H9 (cell line): ENCODE data around the gene MAP1LC3B. TPM values are rescaled to one million over a fixed set of nuclear protein-coding genes. Genes with fewer than 3 reads are reported as not detected.

Source experiments
- DNase-seq: peaks from one replicate; pipeline ENCODE4 v3.0.0-alpha.2; 2017
- H2AFZ ChIP-seq: one replicate; pipeline ENCODE4 v1.6.1; 2013; ENCODE audit warnings: mild to moderate bottlenecking, low read length, control low read depth, moderate library complexity
- H2AK5ac ChIP-seq: 2 replicates; pipeline ENCODE4 v1.6.1; 2013; ENCODE audit warnings: low read length, control low read depth, mixed read lengths; ENCODE audit not compliant: insufficient read length
- H2BK120ac ChIP-seq: one replicate; pipeline ENCODE4 v1.6.1; 2013; ENCODE audit warnings: low read depth, mild to moderate bottlenecking, low read length, control low read depth, inconsistent platforms; ENCODE audit not compliant: poor library complexity, severe bottlenecking
- H2BK12ac ChIP-seq: 2 replicates; pipeline ENCODE4 v1.6.1; 2013; ENCODE audit warnings: low read length, control low read depth, mixed read lengths, low read depth; ENCODE audit not compliant: insufficient read length
- H2BK15ac ChIP-seq: 2 replicates; pipeline ENCODE4 v1.6.1; 2013; ENCODE audit warnings: low read depth, low read length, control low read depth
- H2BK20ac ChIP-seq: one replicate; pipeline ENCODE4 v1.6.1; 2013; ENCODE audit warnings: low read depth, mild to moderate bottlenecking, low read length, control low read depth, inconsistent platforms; ENCODE audit not compliant: poor library complexity, severe bottlenecking
- H2BK5ac ChIP-seq: 2 replicates; pipeline ENCODE4 v1.6.1; 2013; ENCODE audit warnings: low read length, control low read depth, mixed read lengths; ENCODE audit not compliant: insufficient read length
- H3K14ac ChIP-seq: 2 replicates; pipeline ENCODE4 v1.6.1; 2013; ENCODE audit warnings: low read length, control low read depth; ENCODE audit not compliant: insufficient read depth
- H3K18ac ChIP-seq: 2 replicates; pipeline ENCODE4 v1.6.1; 2013; ENCODE audit warnings: low read depth, mild to moderate bottlenecking, mixed read lengths, low read length, control low read depth; ENCODE audit not compliant: insufficient read length
- H3K23ac ChIP-seq: 2 replicates; pipeline ENCODE4 v1.6.1; 2013; ENCODE audit warnings: low read length, control low read depth, mixed read lengths, low read depth; ENCODE audit not compliant: insufficient read length
- H3K23me2 ChIP-seq: 2 replicates; pipeline ENCODE4 v1.6.1; 2013; ENCODE audit warnings: low read depth, mild to moderate bottlenecking, mixed read lengths, low read length, control low read depth; ENCODE audit not compliant: insufficient read length, poor library complexity, severe bottlenecking
- H3K27ac ChIP-seq: 2 replicates; pipeline ENCODE4 v1.5.1; 2013; ENCODE audit warnings: low read length, control low read depth, mixed read lengths, low read depth; ENCODE audit not compliant: insufficient read length
- H3K27me3 ChIP-seq: 2 replicates; pipeline ENCODE4 v1.6.1; 2013; ENCODE audit warnings: low read length, control low read depth, inconsistent platforms; ENCODE audit not compliant: insufficient read depth
- H3K4ac ChIP-seq: 2 replicates; pipeline ENCODE4 v1.6.1; 2013; ENCODE audit warnings: low read depth, mild to moderate bottlenecking, control low read depth, inconsistent platforms, low read length, moderate library complexity
- H3K4me1 ChIP-seq: 2 replicates; pipeline ENCODE4 v1.6.1; 2013; ENCODE audit warnings: low read length, control low read depth, inconsistent platforms; ENCODE audit not compliant: insufficient read depth
- H3K4me2 ChIP-seq: 2 replicates; pipeline ENCODE4 v1.6.1; 2013; ENCODE audit warnings: low read length, control low read depth, mixed read lengths; ENCODE audit not compliant: insufficient read length, insufficient read depth
- H3K56ac ChIP-seq: 2 replicates; pipeline ENCODE4 v1.6.1; 2013; ENCODE audit warnings: low read depth, mild to moderate bottlenecking, mixed read lengths, low read length, control low read depth; ENCODE audit not compliant: insufficient read length
- H3K79me1 ChIP-seq: 2 replicates; pipeline ENCODE4 v1.6.1; 2013; ENCODE audit warnings: low read depth, mild to moderate bottlenecking, moderate library complexity, low read length, control low read depth, inconsistent platforms; ENCODE audit not compliant: insufficient read depth, poor library complexity, severe bottlenecking
- H3K79me2 ChIP-seq: 2 replicates; pipeline ENCODE4 v1.6.1; 2013; ENCODE audit warnings: low read length, control low read depth, inconsistent platforms; ENCODE audit not compliant: insufficient read depth
- H3K9ac ChIP-seq: 2 replicates; pipeline ENCODE4 v1.6.1; 2013; ENCODE audit warnings: low read length, control low read depth, mixed read lengths; ENCODE audit not compliant: insufficient read length; ENCODE audit errors: extremely low read depth
- H3K9me3 ChIP-seq: one replicate; pipeline ENCODE4 v1.6.1; 2013; ENCODE audit warnings: low read depth, low read length, inconsistent platforms; ENCODE audit not compliant: control insufficient read depth
- H3T11ph ChIP-seq: one replicate; pipeline ENCODE4 v1.6.1; 2013; ENCODE audit warnings: mild to moderate bottlenecking, low read length, control low read depth, inconsistent platforms
- H4K20me1 ChIP-seq: one replicate; pipeline ENCODE4 v1.6.1; 2013; ENCODE audit not compliant: control insufficient read depth, insufficient read length, insufficient read depth
- H4K5ac ChIP-seq: 2 replicates; pipeline ENCODE4 v1.6.1; 2013; ENCODE audit warnings: low read depth, mild to moderate bottlenecking, mixed read lengths, low read length, control low read depth; ENCODE audit not compliant: insufficient read length
- H4K8ac ChIP-seq: replicated peaks from 2 replicates; pipeline ENCODE4 v1.6.1; 2013; ENCODE audit warnings: low read length, control low read depth, mixed read lengths, low read depth; ENCODE audit not compliant: insufficient read length
- H4K91ac ChIP-seq: 2 replicates; pipeline ENCODE4 v1.6.1; 2013; ENCODE audit warnings: low read depth, mild to moderate bottlenecking, moderate library complexity, mixed read lengths, low read length, control low read depth; ENCODE audit not compliant: insufficient read length
- H3K27ac Mint-ChIP-seq, 3 experiments: 2 replicates in 2 of 3; 3 replicates in 1 of 3; pipeline ENCODE4 v1.8.0; 2020 to 2021; ENCODE audit warnings: mixed read lengths in 3 of 3, mild to moderate bottlenecking in 1 of 3, moderate library complexity in 1 of 3
- H3K27me3 Mint-ChIP-seq: 2 replicates; pipeline ENCODE4 v1.8.0; 2021; ENCODE audit warnings: low read depth, mild to moderate bottlenecking, moderate library complexity, mixed read lengths
- H3K36me3 Mint-ChIP-seq, 3 experiments: 2 replicates in 2 of 3; 3 replicates in 1 of 3; pipeline ENCODE4 v1.8.0; 2020 to 2021; ENCODE audit warnings: low read depth in 3 of 3, mixed read lengths in 3 of 3; ENCODE audit not compliant: insufficient read depth in 1 of 3
- H3K4me1 Mint-ChIP-seq, 2 experiments: 2 replicates each; pipeline ENCODE4 v1.8.0; 2020; ENCODE audit warnings: mixed read lengths in 2 of 2
- H3K4me3 Mint-ChIP-seq, 2 experiments: 2 replicates in 1 of 2; 3 replicates in 1 of 2; pipeline ENCODE4 v1.8.0; 2020 to 2021; ENCODE audit warnings: mild to moderate bottlenecking in 2 of 2, mixed read lengths in 2 of 2, moderate library complexity in 1 of 2
- H3K9me3 Mint-ChIP-seq, 2 experiments: 2 replicates in 1 of 2; 3 replicates in 1 of 2; pipeline ENCODE4 v1.8.0; 2020; ENCODE audit warnings: mild to moderate bottlenecking in 2 of 2, mixed read lengths in 2 of 2, moderate library complexity in 1 of 2
- WGBS: extraction: QIAGEN DNeasy Blood & Tissue Kit; methylation state at CpG from one replicate; pipeline ENCODE4 v1.1.7; 2013; ENCODE audit warnings: missing lambda C conversion rate, low lambda C conversion rate, mixed read lengths; ENCODE audit not compliant: insufficient read length; ENCODE audit errors: extremely low coverage; 5-methylcytosine and 5-hydroxymethylcytosine counted together
- total RNA-seq: library from RNA; stranded (reverse); gene quantifications from 2 replicates; pipeline ENCODE4 v1.2.1, GENCODE V29; 2021
- TF ChIP-seq, protein P1 (sequence below): fragments of 200-600 bp; sonication (generic); conservative IDR thresholded peaks from 3 replicates; pipeline ENCODE4 v1.8.0; 2021; ENCODE audit warnings: antibody characterized with exemption, mild to moderate bottlenecking

MAP1LC3B gene
- total RNA-seq, 1 experiment from 2014 or later: 47.1 TPM

DNA sequence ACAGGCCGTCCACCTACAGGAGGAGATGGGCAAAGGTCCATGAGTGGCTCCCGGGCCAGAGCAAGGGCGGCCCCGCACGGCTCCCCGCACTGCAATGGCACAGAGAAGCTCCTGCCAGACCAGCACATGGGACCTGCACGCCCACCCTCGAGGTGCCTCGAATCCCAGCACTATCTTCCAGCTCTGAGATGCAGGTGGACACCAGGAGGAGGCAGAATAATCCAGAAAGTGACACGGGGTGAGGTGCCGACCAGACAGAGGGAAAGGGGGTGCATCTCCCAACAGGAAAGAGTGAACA lies 48.4 kb upstream of the MAP1LC3B start:
- H2BK120ac ChIP-seq: no peak overlapping the region
- no peaks in the 10 kb centered on the region for H4K20me1 ChIP-seq
- H3K4me2 ChIP-seq: no peak overlapping the region

More for the DNA sequence above, 48.4 kb upstream of the MAP1LC3B start:
- H3K4me1 ChIP-seq: no peaks in the 10 kb centered on the region; the same call in 1 of the 2 replicates
- no peaks in the 10 kb centered on the region for H3K23me2 ChIP-seq
- no peak overlapping the region for H2BK5ac ChIP-seq
- no peak overlapping the region for H2BK15ac ChIP-seq
- no peak overlapping the region for H3K9ac ChIP-seq
- no peak overlapping the region for H4K91ac ChIP-seq
- H3K4me3 Mint-ChIP-seq: peak overlapping the region in 1 of 2 experiments; percentile 48; a peak in 2 of 5 replicates
- peaks cover 9 to 29% of the 10 kb centered on the region in 2 experiments for H3K4me1 Mint-ChIP-seq
- no peak overlapping the region for H3K56ac ChIP-seq
- H2BK20ac ChIP-seq: no peak overlapping the region
- no peak overlapping the region for H3K14ac ChIP-seq
- H3K18ac ChIP-seq: no peak overlapping the region
- H3K36me3 Mint-ChIP-seq: peaks cover 12 to 28% (median 13%) of the 10 kb centered on the region in 3 experiments; a peak in 6 of 7 replicates
- no peaks in the 10 kb centered on the region for H3K9me3 Mint-ChIP-seq
- H3K79me1 ChIP-seq: peaks cover 3% of the 10 kb centered on the region
- no peak overlapping the region for H3K27ac ChIP-seq
- WGBS: no CpG with 5 or more reads among the region's 11 CpGs
- no peak overlapping the region for H4K8ac ChIP-seq
- H3K23ac ChIP-seq: no peak overlapping the region
- H3K27me3 ChIP-seq: no peaks in the 10 kb centered on the region
- TF ChIP-seq, protein P1, sequence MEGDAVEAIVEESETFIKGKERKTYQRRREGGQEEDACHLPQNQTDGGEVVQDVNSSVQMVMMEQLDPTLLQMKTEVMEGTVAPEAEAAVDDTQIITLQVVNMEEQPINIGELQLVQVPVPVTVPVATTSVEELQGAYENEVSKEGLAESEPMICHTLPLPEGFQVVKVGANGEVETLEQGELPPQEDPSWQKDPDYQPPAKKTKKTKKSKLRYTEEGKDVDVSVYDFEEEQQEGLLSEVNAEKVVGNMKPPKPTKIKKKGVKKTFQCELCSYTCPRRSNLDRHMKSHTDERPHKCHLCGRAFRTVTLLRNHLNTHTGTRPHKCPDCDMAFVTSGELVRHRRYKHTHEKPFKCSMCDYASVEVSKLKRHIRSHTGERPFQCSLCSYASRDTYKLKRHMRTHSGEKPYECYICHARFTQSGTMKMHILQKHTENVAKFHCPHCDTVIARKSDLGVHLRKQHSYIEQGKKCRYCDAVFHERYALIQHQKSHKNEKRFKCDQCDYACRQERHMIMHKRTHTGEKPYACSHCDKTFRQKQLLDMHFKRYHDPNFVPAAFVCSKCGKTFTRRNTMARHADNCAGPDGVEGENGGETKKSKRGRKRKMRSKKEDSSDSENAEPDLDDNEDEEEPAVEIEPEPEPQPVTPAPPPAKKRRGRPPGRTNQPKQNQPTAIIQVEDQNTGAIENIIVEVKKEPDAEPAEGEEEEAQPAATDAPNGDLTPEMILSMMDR: no peak
- H2BK12ac ChIP-seq: no peak overlapping the region
- no peak overlapping the region for H2AK5ac ChIP-seq
- peak overlapping the region in 2 of 3 experiments; percentile 52 to 57; a peak in 2 of 7 replicates for H3K27ac Mint-ChIP-seq
- no peak overlapping the region for H2AFZ ChIP-seq
- H3K27me3 Mint-ChIP-seq: no peaks in the 10 kb centered on the region
- no peaks in the 10 kb centered on the region for H3K9me3 ChIP-seq
- no peak for DNase-seq
- no peaks in the 10 kb centered on the region for H3K79me2 ChIP-seq
- H4K5ac ChIP-seq: no peak overlapping the region
- H3T11ph ChIP-seq: no peak overlapping the region
- H3K4ac ChIP-seq: no peak overlapping the region
